ENCODE data around the gene GPR25.

Gene GPR25

GRCh38 chr1:200872446-200873115 is at the start of gene GPR25:
Gene GPR25 (plus strand): TSS chr1:200872981. CDS start chr1:200873038, 57 bp downstream.
- DNase-seq (ENCODE audit: low spot score), result no peak

GRCh38 chr1:200831091-200831490 is 41.7 kb upstream of the GPR25 start:
- DNase-seq (ENCODE audit: low spot score), result no peak

GRCh38 chr1:200834383-200834782 is 38.4 kb upstream of the GPR25 start:
- no peak for DNase-seq (ENCODE audit: low spot score)

GRCh38 chr1:200836213-200836612 is 36.6 kb upstream of the GPR25 start:
- DNase-seq (ENCODE audit: low spot score), result no peak

GRCh38 chr1:200837931-200838571 is 34.7 kb upstream of the GPR25 start:
- no peak for DNase-seq (ENCODE audit: low spot score)

- DNase-seq (ENCODE audit: low spot score), result no peak
Measured at GRCh38 chr1:200838676-200839445, 33.9 kb upstream of the GPR25 start.

- no peak for DNase-seq (ENCODE audit: low spot score)
Measured at GRCh38 chr1:200845360-200845759, 27.4 kb upstream of the GPR25 start.

GRCh38 chr1:200846398-200846797 is 26.4 kb upstream of the GPR25 start:
- DNase-seq (ENCODE audit: low spot score), result no peak

GRCh38 chr1:200849430-200849829 is 23.4 kb upstream of the GPR25 start:
- DNase-seq (ENCODE audit: low spot score), result no peak

- no peak for DNase-seq (ENCODE audit: low spot score)
Measured at GRCh38 chr1:200850554-200850953, 22.2 kb upstream of the GPR25 start.

GRCh38 chr1:200856716-200857357 is 15.9 kb upstream of the GPR25 start:
- no peak for DNase-seq (ENCODE audit: low spot score)

- DNase-seq (ENCODE audit: low spot score), result no peak
Measured at GRCh38 chr1:200857804-200858203, 15.0 kb upstream of the GPR25 start.

GRCh38 chr1:200861937-200862647 is 10.7 kb upstream of the GPR25 start:
- DNase-seq (ENCODE audit: low spot score), result no peak

- no peak for DNase-seq (ENCODE audit: low spot score)
Measured at GRCh38 chr1:200862713-200863415, 9.9 kb upstream of the GPR25 start.

GRCh38 chr1:200866116-200866515 is 6.7 kb upstream of the GPR25 start:
- DNase-seq (ENCODE audit: low spot score), result no peak

- no peak for DNase-seq (ENCODE audit: low spot score)
Measured at GRCh38 chr1:200866521-200866920, 6.3 kb upstream of the GPR25 start.

- DNase-seq (ENCODE audit: low spot score), result no peak
Measured at GRCh38 chr1:200867018-200867811, 5.6 kb upstream of the GPR25 start.

GRCh38 chr1:200869376-200869752 is 3.4 kb upstream of the GPR25 start:
- DNase-seq (ENCODE audit: low spot score), result no peak

GRCh38 chr1:200869753-200870391 is 2.9 kb upstream of the GPR25 start:
- DNase-seq (ENCODE audit: low spot score), result no peak

- DNase-seq (ENCODE audit: low spot score), result no peak
Measured at GRCh38 chr1:200873116-200873670, 412 bp downstream of the GPR25 start.

All from HuH-7 (cell line).